NCI-H446 (cell line): ENCODE results near the gene BLACAT1.
"Not testable (repeated sequence)": the region's sequence is repeated elsewhere in the genome, so short reads cannot be mapped to it uniquely, and the experiment has no call there.

Source experiments
- DNase-seq, 2 experiments: peaks; one replicate each; lab custom pipeline; 2025; lab: John Stamatoyannopoulos, UW

The BLACAT1 gene

DNA sequence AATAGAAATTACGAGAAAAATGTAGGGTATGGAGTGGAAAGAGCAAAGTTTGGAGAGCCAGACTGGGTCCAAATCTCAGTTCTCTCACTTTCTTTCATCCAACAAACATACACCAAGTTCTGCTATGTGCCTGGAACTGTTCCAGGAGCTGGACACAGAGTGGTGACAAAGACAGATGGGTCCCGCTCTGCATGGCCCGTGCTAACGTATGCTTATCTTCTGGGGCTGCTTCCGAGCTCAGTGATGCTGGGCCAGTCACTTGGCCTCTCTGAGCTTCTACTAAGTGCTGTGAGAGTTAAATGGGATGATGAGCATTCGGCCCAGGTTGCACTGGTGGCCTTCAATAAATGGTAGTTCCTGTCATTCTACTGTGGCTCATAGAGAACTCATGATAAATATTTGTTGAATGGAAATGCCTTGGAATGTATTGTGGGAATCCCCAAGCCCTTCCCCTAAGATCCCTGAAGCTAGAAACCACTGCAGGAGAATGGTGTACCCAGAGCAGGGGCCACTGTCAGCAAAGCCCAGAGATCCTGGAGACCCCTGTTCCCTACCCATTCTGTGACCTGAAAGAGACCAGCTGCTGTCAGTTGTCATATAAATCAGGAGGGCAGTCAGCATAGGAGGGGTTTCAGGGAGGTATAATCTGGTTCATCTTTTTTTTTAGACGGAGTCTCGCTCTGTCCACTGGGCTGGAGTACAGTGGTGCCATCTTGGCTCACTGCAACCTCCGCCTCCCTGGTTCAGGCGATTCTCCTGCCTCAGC lies 37.8 kb downstream of the BLACAT1 start:
- no peak for DNase-seq

GRCh38 chr1:205416322-205416721 lies 39.5 kb downstream of the BLACAT1 start:
- no peak for DNase-seq

GRCh38 chr1:205410581-205411298 lies 45.1 kb downstream of the BLACAT1 start:
- no peak for DNase-seq

- DNase-seq: no peak
These were observed 47.9 kb downstream of the BLACAT1 start for GRCh38 chr1:205407970-205408369.

DNA sequence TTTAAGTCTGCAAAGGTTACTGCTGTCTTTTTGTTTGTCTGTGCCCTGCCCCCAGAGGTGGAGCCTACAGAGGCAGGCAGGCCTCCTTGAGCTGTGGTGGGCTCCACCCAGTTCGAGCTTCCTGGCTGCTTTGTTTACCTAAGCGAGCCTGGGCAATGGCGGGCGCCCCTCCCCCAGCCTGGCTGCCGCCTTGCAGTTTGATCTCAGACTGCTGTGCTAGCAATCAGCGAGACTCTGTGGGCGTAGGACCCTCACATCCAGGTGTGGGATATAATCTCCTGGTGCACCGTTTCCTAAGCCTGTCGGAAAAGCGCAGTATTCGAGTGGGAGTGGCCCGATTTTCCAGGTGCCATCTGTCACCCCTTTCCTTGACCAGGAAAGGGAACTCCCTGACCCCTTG lies 49.6 kb downstream of the BLACAT1 start:
- DNase-seq: not testable (repeated sequence)
